Heart left ventricle (tissue), 16 donors: ENCODE results near the gene NEMP2. TPM values are rescaled to one million over a fixed set of nuclear protein-coding genes. Genes with fewer than 3 reads are reported as not detected.

ENCODE experiments used
- ATAC-seq, 4 donors: fragments of 200-7000 bp; cut with Tn5 transposase; one replicate each; pipeline ENCODE4 v1.9.1; 2020 to 2022; ENCODE audit warnings: moderate library complexity in 4 of 4, mild to moderate bottlenecking in 3 of 4, moderate number of reproducible peaks in 1 of 4
- DNase-seq, 5 donors: peaks; one replicate each; pipeline ENCODE4 v3.0.0-alpha.2; 2020
- H3K27ac ChIP-seq, 12 donors: fragments of 200-600 bp; sonication (generic) in 4 of 12; one replicate each; pipeline versions ENCODE4 v1.5.0 to v1.8.0; 2016 to 2022; ENCODE audit warnings: mild to moderate bottlenecking in 2 of 12
- H3K27me3 ChIP-seq, 9 donors: fragments of 200-600 bp; sonication (generic) in 2 of 9; one replicate each; pipeline versions ENCODE4 v1.5.1 to v1.8.0; 2016 to 2022; ENCODE audit warnings: mild to moderate bottlenecking in 3 of 9
- H3K36me3 ChIP-seq, 9 donors: fragments of 200-600 bp; sonication (generic) in 2 of 9; one replicate each; pipeline versions ENCODE4 v1.5.0 to v1.8.0; 2018 to 2022; ENCODE audit warnings: mild to moderate bottlenecking in 2 of 9
- H3K4me1 ChIP-seq, 12 donors: fragments of 200-600 bp; sonication (generic) in 4 of 12; one replicate each; pipeline versions ENCODE4 v1.5.0 to v1.8.0; 2016 to 2022; ENCODE audit warnings: mild to moderate bottlenecking in 3 of 12
- H3K4me3 ChIP-seq, 12 donors: fragments of 200-600 bp; sonication (generic) in 4 of 12; one replicate each; pipeline versions ENCODE4 v1.5.0 to v1.8.0; 2017 to 2022; ENCODE audit warnings: mild to moderate bottlenecking in 9 of 12, moderate library complexity in 4 of 12
- H3K9me3 ChIP-seq, 12 donors: fragments of 200-600 bp; sonication (generic) in 4 of 12; one replicate each; pipeline versions ENCODE4 v1.5.0 to v1.8.0; 2016 to 2022; ENCODE audit warnings: mild to moderate bottlenecking in 1 of 12
- POLR2A ChIP-seq, 2 donors: fragments of 450-650 bp; IDR thresholded peaks; one replicate each; pipeline ENCODE4 v1.6.1; 2017; ENCODE audit warnings: antibody characterized with exemption in 2 of 2, mild to moderate bottlenecking in 2 of 2, moderate library complexity in 2 of 2
- WGBS, 4 donors: extraction: QIAGEN DNeasy Blood & Tissue Kit in 2 of 4; methylation state at CpG; one replicate each; pipeline versions ENCODE4 v1.1.5 to v1.1.7; 2013 to 2018; 5-methylcytosine and 5-hydroxymethylcytosine counted together
- intact Hi-C, 10 donors: fragments of 100-400 bp; cut with DNase I; formaldehyde crosslinking; loops; one replicate each; pipeline versions ENCODE4 v1.11.1 to v1.14.2; 2022
- polyA plus RNA-seq, 2 donors: library from polyadenylated mRNA; stranded (reverse); fragments of 200-250 nt; gene quantifications; one replicate each; pipeline ENCODE4 v1.2.3, GENCODE V29; 2013
- total RNA-seq, 9 donors: library from RNA; depleted of rRNA in 2 of 9; stranded (reverse); fragments of >200 nt in 2 of 9; fragmentation: NEBNext Ultra II Directional in 3 of 9; extraction: Animal tissue kit (Norgen Biotek cat#: 25700) in 3 of 9; gene quantifications; one replicate each; pipeline versions ENCODE4 v1.1.0 to v1.2.4, GENCODE V29; 2016 to 2023
- donor health status: ischemic (EF 13 %, LVEDD 7.1; RV severe dilation, severe dysfunction).
- donor health status: healthy with polysubstance abuse.
- donor health status: DM: no; HTN: yes; CAD: no.
- donor health status: DM: no; HTN: no; CAD: no.
- donor health status: ischemic (EF 25% LVEDD 6.9; RV normal size, moderate dysfunction).
- donor health status: ischemic (EF 25% LVEDD 5.7; RV mildly dilated, moderate dysfunction).
- donor health status: healthy.
- donor health status: DM: yes; HTN: yes; CAD: no.
- donor health status: ischemic (EF 35%, LVEDD 5.7; RV mildly dilated, moderate dysfunction).
- donor health status: nonischemic (EF 11% LVEDD 7.7; RV severe dilation, severe dysfunction).
- donor health status: DM: yes; HTN: yes; CAD: no.
- donor health status: PGD.
- donor health status: ischemic (EF 29% LVEDD 5.4; RV normal size, mild dysfunction).
- donor health status: nonischemic (EF 23%, LVEDD 6.1; RV moderate dilation, normal function).

The NEMP2 gene
- total and polyA plus RNA-seq, 11 donors: 0.42 to 4.6 (median 2.2) TPM

GRCh38 chr2:190455358-190456095 is 79.0 kb downstream of the NEMP2 start:
- intact Hi-C loops: loop anchor here in 1 of 10 donors (5.0 kb wide), 1 partner anchor 48 kb away; the partner anchor contains the start of gene MFSD6
- no peak for TF ChIP-seq POLR2A (IDR thresholded peaks at IDR 0.05)
- Histone ChIP-seq H3K27ac (no peak overlapping the region), H3K36me3 (peaks cover 0 to 6% (median 0%) of the 10 kb centered on the region in 9 donors), H3K4me3 (no peak overlapping the region), H3K27me3 (no peaks in the 10 kb centered on the region), H3K9me3 (peaks cover 0 to 4% (median 0%) of the 10 kb centered on the region in 12 donors), H3K4me1 (peaks cover 0 to 13% (median 8%) of the 10 kb centered on the region in 12 donors)
- DNase-seq (no peak), ATAC-seq (no peak)
- 91 to 94% (median 93%) methylated on average over 7 of the region's 7 CpGs for whole genome bisulfite sequencing, 4 donors

GRCh38 chr2:190454795-190455194 is 79.7 kb downstream of the NEMP2 start:
- ATAC-seq (no peak), DNase-seq (no peak)
- no peaks in the 10 kb centered on the region for H3K27me3 ChIP-seq
- 94 to 100% (median 96%) methylated on average over 2 of the region's 2 CpGs for WGBS, 4 donors
- intact Hi-C loops: loop anchor here in 1 of 10 donors (5.0 kb wide), 1 partner anchor 47 kb away; the partner anchor contains the start of gene MFSD6
- H3K36me3 ChIP-seq: peaks cover 0 to 6% (median 0%) of the 10 kb centered on the region in 9 donors
- no peak for TF ChIP-seq POLR2A (IDR thresholded peaks at IDR 0.05)
- peaks cover 0 to 13% (median 2%) of the 10 kb centered on the region in 12 donors for H3K4me1 ChIP-seq
- H3K27ac ChIP-seq: no peak overlapping the region
- peaks cover 0 to 4% (median 0%) of the 10 kb centered on the region in 12 donors for H3K9me3 ChIP-seq
- no peak overlapping the region for H3K4me3 ChIP-seq

Other genes starting within 250 kb of the NEMP2 start
- 10 to 100 TPM in 8 of 9 donors, 1 to 10 TPM in 1; 7.7 to 25.3 (median 23.2) TPM for gene HIBCH, start 214.9 kb downstream of the NEMP2 start, total RNA-seq
- 10 to 100 TPM in 1 of 2 donors, 1 to 10 TPM in 1; 8.4 to 15.6 TPM for gene HIBCH, start 214.9 kb downstream of the NEMP2 start, polyA plus RNA-seq
- gene INPP1, start 191.1 kb downstream of the NEMP2 start, total RNA-seq: 10 to 100 TPM in 8 of 9 donors, 1 to 10 TPM in 1; 7.8 to 18.5 (median 13.1) TPM
- gene INPP1, start 191.1 kb downstream of the NEMP2 start, polyA plus RNA-seq: 10 to 100 TPM; 14.1 to 26.2 TPM
- 10 to 100 TPM; 13.9 to 75.0 (median 19.3) TPM for gene MFSD6, start 126.4 kb downstream of the NEMP2 start, total RNA-seq
- 10 to 100 TPM; 11.8 to 15.3 TPM for gene MFSD6, start 126.4 kb downstream of the NEMP2 start, polyA plus RNA-seq
- gene NAB1, start 114.4 kb upstream of the NEMP2 start, total RNA-seq: 10 to 100 TPM; 20.4 to 41.8 (median 31.3) TPM
- 10 to 100 TPM; 10.1 to 16.6 TPM for gene NAB1, start 114.4 kb upstream of the NEMP2 start, polyA plus RNA-seq